Measurements from ENCODE around the gene TRIP6.

TRIP6 gene

GRCh38 chr7:100896732-100897608, 29.8 kb downstream of the TRIP6 start:
- Histone ChIP-seq H3K4me3 (ENCODE audit: low read depth, low read length) (peak overlapping the region; percentile 20), H3K9me3 (ENCODE audit: control insufficient read depth, insufficient read depth, low read depth, low read length) (no peaks in the 10 kb centered on the region), H3K4me1 (ENCODE audit: control insufficient read depth, insufficient read depth, low read length) (no peaks in the 10 kb centered on the region; the same call in 1 of the 2 replicates), H3K27ac (ENCODE audit: extremely low read depth, low read depth, low read length) (peak overlapping the region; percentile 50; the same call in 1 of the 2 replicates), H3K36me3 (ENCODE audit: control insufficient read depth in 2 of 2, insufficient read depth in 1 of 2, low read length in 2 of 2) (no peaks in the 10 kb centered on the region)
- ChIA-PET CTCF (interaction anchor here (3.0 kb wide), 1 partner anchor 162 kb away, joined by 27 read pairs; no protein-coding TSS in a partner anchor), POLR2A (no interaction called here)
- peak; percentile 86 for TF ChIP-seq ZBTB17 (tag by site-specific recombination; IDR thresholded peaks at IDR 0.05)
- TF ChIP-seq ZBTB8A (tag by site-specific recombination; IDR thresholded peaks at IDR 0.05) = peak; percentile 67; the same call in 1 of the 2 replicates
- TF ChIP-seq, protein P1, sequence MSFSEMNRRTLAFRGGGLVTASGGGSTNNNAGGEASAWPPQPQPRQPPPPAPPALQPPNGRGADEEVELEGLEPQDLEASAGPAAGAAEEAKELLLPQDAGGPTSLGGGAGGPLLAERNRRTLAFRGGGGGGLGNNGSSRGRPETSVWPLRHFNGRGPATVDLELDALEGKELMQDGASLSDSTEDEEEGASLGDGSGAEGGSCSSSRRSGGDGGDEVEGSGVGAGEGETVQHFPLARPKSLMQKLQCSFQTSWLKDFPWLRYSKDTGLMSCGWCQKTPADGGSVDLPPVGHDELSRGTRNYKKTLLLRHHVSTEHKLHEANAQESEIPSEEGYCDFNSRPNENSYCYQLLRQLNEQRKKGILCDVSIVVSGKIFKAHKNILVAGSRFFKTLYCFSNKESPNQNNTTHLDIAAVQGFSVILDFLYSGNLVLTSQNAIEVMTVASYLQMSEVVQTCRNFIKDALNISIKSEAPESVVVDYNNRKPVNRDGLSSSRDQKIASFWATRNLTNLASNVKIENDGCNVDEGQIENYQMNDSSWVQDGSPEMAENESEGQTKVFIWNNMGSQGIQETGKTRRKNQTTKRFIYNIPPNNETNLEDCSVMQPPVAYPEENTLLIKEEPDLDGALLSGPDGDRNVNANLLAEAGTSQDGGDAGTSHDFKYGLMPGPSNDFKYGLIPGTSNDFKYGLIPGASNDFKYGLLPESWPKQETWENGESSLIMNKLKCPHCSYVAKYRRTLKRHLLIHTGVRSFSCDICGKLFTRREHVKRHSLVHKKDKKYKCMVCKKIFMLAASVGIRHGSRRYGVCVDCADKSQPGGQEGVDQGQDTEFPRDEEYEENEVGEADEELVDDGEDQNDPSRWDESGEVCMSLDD (tag by site-specific recombination; IDR thresholded peaks at IDR 0.05) = peak; percentile 94
- TF ChIP-seq GFI1B (tag by site-specific recombination; IDR thresholded peaks at IDR 0.05) = no peak
- TF ChIP-seq ZNF133 (tag by site-specific recombination; IDR thresholded peaks at IDR 0.05) = no peak
- no peak for TF ChIP-seq FEZF1 (tag by site-specific recombination; IDR thresholded peaks at IDR 0.05)
- no peak for TF ChIP-seq TSHZ1 (tag by site-specific recombination; IDR thresholded peaks at IDR 0.05; ENCODE audit: borderline replicate concordance)
- TF ChIP-seq ZNF76 (tag by site-specific recombination; IDR thresholded peaks at IDR 0.05; ENCODE audit: borderline replicate concordance, low read depth) = peak; percentile 22; the same call in 1 of the 2 replicates
- no peak for TF ChIP-seq KLF1 (tag by site-specific recombination; IDR thresholded peaks at IDR 0.05)
- TF ChIP-seq KLF10 (tag by site-specific recombination; IDR thresholded peaks at IDR 0.05) = no peak; the same call in 1 of the 2 replicates
- TF ChIP-seq KLF9 (tag by site-specific recombination; IDR thresholded peaks at IDR 0.05; ENCODE audit: low read depth) = peak; percentile 34; the same call in 1 of the 2 replicates
- no peak for TF ChIP-seq PBX3 (CRISPR knock-in tag; IDR thresholded peaks at IDR 0.05)
- TF ChIP-seq, protein P2, sequence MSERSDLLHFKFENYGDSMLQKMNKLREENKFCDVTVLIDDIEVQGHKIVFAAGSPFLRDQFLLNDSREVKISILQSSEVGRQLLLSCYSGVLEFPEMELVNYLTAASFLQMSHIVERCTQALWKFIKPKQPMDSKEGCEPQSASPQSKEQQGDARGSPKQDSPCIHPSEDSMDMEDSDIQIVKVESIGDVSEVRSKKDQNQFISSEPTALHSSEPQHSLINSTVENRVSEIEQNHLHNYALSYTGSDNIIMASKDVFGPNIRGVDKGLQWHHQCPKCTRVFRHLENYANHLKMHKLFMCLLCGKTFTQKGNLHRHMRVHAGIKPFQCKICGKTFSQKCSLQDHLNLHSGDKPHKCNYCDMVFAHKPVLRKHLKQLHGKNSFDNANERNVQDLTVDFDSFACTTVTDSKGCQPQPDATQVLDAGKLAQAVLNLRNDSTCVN (tag by site-specific recombination; optimal IDR thresholded peaks at IDR 0.05) = peak; percentile 87
- TF ChIP-seq, protein P3, sequence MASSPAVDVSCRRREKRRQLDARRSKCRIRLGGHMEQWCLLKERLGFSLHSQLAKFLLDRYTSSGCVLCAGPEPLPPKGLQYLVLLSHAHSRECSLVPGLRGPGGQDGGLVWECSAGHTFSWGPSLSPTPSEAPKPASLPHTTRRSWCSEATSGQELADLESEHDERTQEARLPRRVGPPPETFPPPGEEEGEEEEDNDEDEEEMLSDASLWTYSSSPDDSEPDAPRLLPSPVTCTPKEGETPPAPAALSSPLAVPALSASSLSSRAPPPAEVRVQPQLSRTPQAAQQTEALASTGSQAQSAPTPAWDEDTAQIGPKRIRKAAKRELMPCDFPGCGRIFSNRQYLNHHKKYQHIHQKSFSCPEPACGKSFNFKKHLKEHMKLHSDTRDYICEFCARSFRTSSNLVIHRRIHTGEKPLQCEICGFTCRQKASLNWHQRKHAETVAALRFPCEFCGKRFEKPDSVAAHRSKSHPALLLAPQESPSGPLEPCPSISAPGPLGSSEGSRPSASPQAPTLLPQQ (tag by site-specific recombination; IDR thresholded peaks at IDR 0.05) = peak; percentile 71
- peak; percentile 93 for TF ChIP-seq CTCF (tag by site-specific recombination; IDR thresholded peaks at IDR 0.05)
- peak; percentile 33; the same call in 1 of the 2 replicates for TF ChIP-seq ZNF10 (tag by site-specific recombination; IDR thresholded peaks at IDR 0.05)
- TF ChIP-seq KLF16 (tag by site-specific recombination; IDR thresholded peaks at IDR 0.05) = 0 out of 2 replicates have a peak, but pooled peaks have one; percentile 32
- TF ChIP-seq ZFP69B (tag by site-specific recombination; IDR thresholded peaks at IDR 0.05) = peak; percentile 28; the same call in 1 of the 2 replicates
- peak; percentile 50; the same call in 1 of the 2 replicates for TF ChIP-seq ZNF2 (tag by site-specific recombination; IDR thresholded peaks at IDR 0.05)
- TF ChIP-seq ZNF654 (tag by site-specific recombination; IDR thresholded peaks at IDR 0.05; ENCODE audit: low read depth) = peak; percentile 43
- no peak for TF ChIP-seq ZSCAN5A (tag by site-specific recombination; IDR thresholded peaks at IDR 0.05)
